ENCODE data around the gene KNG1.
"Not testable (repeated sequence)": the region's sequence is repeated elsewhere in the genome, so short reads cannot be mapped to it uniquely, and the experiment has no call there.

Gene KNG1

GRCh38 chr3:186694288-186695032, 22.7 kb upstream of the KNG1 start:
- Mint-ChIP-seq H3K27ac (no peak overlapping the region), H3K36me3 (no peaks in the 10 kb centered on the region), H3K9me3 (no peaks in the 10 kb centered on the region), H3K4me1 (no peaks in the 10 kb centered on the region), H3K4me3 (no peak overlapping the region), H3K27me3 (peaks cover 23% of the 10 kb centered on the region)
- DNase-seq = no peak
- CTCF ChIA-PET = no interaction called here

DNA sequence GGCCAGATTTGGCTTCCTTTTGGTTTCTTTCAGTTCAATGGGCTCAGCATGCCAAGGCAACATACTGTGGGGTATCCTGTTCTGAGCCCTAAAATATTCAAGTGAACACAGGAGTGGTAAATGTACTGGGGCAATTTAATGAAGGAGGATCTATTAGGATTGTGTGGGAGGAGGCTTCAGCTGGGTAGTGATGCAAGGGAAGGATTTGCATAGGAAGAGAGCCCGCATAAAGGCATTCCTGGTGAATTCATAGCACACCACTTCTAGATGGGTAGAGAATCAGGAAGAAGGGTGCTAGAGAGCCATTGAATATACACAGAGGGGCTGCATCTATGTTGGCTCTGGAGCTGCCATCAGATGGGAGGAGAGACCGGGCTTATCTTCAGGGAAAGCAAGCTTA, 20.6 kb upstream of the KNG1 start:
- Mint-ChIP-seq H3K27ac (no peak overlapping the region), H3K4me1 (no peaks in the 10 kb centered on the region), H3K9me3 (no peaks in the 10 kb centered on the region), H3K36me3 (no peaks in the 10 kb centered on the region), H3K4me3 (no peak overlapping the region), H3K27me3 (peaks cover 25% of the 10 kb centered on the region)
- CTCF ChIA-PET = no interaction called here
- DNase-seq = no peak

DNA sequence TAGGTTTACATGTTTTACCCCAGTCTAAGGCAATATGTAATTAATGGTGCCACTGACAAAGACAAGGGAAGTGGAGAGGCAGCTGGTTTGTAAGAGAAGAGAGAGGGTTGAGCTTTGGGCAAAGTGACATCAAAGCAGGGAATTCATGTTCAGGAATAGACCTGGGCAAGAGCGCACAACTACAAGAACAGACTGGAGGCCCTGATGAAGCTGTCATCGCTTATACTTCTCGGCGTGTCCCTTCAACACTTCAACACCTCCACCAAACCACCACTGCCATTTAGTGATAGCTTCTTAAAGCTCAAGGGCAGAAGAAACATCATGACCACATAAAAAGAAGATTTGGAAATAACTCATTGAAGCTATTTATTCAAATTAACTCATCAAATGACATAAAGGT, 19.6 kb upstream of the KNG1 start:
- Mint-ChIP-seq H3K4me3 (no peak overlapping the region), H3K9me3 (no peaks in the 10 kb centered on the region), H3K4me1 (no peaks in the 10 kb centered on the region), H3K27me3 (peaks cover 21% of the 10 kb centered on the region), H3K27ac (no peak overlapping the region), H3K36me3 (no peaks in the 10 kb centered on the region)
- CTCF ChIA-PET = no interaction called here
- DNase-seq = no peak

- H3K27me3 Mint-ChIP-seq = peaks cover 26% of the 10 kb centered on the region
- H3K9me3 Mint-ChIP-seq = no peaks in the 10 kb centered on the region
- H3K4me3 Mint-ChIP-seq = no peak overlapping the region
- H3K36me3 Mint-ChIP-seq = no peaks in the 10 kb centered on the region
- no peak overlapping the region for H3K27ac Mint-ChIP-seq
- DNase-seq = no peak
- CTCF ChIA-PET = no interaction called here
- H3K4me1 Mint-ChIP-seq = no peaks in the 10 kb centered on the region
Observed at GRCh38 chr3:186700267-186700666, 16.9 kb upstream of the KNG1 start.

DNA sequence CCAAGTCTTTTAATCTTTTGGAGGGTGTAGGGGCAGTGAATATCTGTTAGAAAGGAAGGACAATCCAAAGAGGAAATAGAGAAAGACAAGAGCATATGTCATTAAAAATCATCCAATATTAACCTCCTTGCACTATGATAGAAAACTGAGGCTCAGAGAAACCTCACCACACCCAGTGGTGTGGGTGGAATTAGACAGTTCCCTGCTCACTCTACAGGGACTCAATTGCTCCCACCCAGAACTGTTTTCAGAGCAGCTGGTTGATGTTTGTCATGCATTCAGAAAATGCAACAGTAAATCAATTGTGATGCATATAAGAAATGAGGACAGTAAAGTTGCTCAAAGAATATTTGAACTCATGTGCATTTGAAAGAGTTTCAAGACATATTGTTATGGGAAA, 14.7 kb upstream of the KNG1 start:
- H3K4me3 Mint-ChIP-seq, H3K27ac Mint-ChIP-seq, DNase-seq, CTCF ChIA-PET, H3K9me3 Mint-ChIP-seq, H3K4me1 Mint-ChIP-seq, H3K36me3 Mint-ChIP-seq: not testable (repeated sequence)
- H3K27me3 Mint-ChIP-seq = peaks cover 37% of the 10 kb centered on the region

DNA sequence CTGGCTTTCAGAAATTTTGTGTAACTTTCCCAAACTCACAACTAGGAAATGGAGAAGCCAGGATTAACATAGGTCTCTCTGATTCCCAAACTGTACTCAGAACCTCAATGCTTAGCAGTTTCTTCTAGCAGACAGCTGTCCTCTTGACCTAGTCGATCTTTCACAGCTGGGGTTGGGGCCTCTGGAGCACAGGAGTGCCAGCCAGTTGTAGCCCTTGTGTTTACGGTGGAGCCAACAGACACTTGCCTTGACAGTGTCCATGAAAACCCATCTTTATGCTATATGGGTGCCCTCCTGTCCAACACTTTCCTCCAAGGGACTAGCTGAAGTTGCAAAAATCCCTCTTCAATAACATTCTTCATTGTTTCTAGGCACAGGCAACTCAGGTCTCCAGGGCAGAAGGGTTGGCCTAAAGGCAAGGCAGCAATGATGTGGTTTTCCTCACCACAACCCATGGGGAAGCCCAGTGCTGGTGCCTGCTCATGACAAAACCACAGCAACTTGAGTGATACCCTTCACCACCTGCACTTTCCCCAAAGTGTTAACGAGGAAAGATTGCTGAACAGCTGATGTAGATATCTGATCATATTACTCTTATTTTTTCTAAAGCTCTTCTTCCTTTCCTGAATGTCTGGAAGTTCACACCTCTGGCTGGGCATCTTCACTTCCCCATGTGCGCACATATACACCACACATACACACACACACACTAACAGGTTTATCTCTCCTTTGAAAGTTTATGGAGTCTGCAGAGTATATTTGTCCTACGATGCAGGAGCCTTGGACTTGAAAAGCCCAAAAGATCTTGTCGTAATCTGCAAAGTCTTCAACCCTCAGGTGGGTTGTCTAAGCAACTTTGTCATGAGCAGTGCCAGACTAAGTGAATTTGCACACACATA, 11.0 kb upstream of the KNG1 start:
- no peaks in the 10 kb centered on the region for H3K36me3 Mint-ChIP-seq
- peak; percentile 53 for DNase-seq
- H3K9me3 Mint-ChIP-seq = no peaks in the 10 kb centered on the region
- CTCF ChIA-PET = no interaction called here
- peaks cover 39% of the 10 kb centered on the region for H3K27me3 Mint-ChIP-seq
- H3K4me3 Mint-ChIP-seq = no peak overlapping the region
- peaks cover 10% of the 10 kb centered on the region for H3K4me1 Mint-ChIP-seq
- H3K27ac Mint-ChIP-seq = no peak overlapping the region

DNA sequence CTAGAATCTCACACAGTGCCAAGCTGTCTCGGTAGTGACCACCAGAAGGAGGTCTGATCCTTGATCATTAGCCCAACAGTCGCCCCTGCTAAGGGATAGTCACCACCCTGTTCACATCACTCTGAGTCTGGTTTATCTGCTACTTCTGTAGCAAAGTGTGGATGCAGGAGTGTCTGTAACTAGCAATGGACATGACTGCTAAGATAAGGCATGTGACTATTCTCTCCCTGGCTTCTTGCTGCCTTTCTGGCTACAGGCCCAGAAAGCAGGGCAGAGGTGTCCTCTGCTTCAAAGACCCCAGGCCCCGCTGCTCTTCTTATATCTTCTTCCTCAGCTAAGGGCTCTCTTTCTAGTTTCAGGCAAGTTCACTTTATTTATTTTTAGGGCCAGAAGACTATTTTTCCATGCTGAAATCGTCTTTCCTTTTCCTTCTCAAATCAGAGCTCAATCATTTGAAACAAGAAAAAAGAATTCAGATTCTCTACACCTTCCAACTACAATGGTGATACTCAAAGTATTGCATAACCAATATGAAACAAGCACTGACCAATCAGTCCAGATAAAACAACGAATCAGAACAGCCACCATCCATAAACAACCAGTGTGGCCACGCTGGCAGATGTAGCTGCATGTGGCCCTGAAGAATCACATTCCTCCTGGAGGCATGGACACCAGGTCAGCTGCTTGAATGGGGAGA, 8.0 kb upstream of the KNG1 start:
- Mint-ChIP-seq H3K4me1 (peaks cover 10% of the 10 kb centered on the region), H3K4me3 (no peak overlapping the region), H3K9me3 (no peaks in the 10 kb centered on the region), H3K27ac (no peak overlapping the region), H3K36me3 (no peaks in the 10 kb centered on the region), H3K27me3 (peaks cover 25% of the 10 kb centered on the region)
- no peak for DNase-seq
- CTCF ChIA-PET = interaction anchor here (0.6 kb wide), 1 partner anchor 139 kb away, joined by 3 read pairs; no protein-coding TSS in a partner anchor

GRCh38 chr3:186710694-186711093, 6.5 kb upstream of the KNG1 start:
- H3K36me3 Mint-ChIP-seq, DNase-seq, H3K4me3 Mint-ChIP-seq, H3K27ac Mint-ChIP-seq, CTCF ChIA-PET, H3K4me1 Mint-ChIP-seq, H3K9me3 Mint-ChIP-seq: not testable (repeated sequence)
- peaks cover 24% of the 10 kb centered on the region for H3K27me3 Mint-ChIP-seq

DNA sequence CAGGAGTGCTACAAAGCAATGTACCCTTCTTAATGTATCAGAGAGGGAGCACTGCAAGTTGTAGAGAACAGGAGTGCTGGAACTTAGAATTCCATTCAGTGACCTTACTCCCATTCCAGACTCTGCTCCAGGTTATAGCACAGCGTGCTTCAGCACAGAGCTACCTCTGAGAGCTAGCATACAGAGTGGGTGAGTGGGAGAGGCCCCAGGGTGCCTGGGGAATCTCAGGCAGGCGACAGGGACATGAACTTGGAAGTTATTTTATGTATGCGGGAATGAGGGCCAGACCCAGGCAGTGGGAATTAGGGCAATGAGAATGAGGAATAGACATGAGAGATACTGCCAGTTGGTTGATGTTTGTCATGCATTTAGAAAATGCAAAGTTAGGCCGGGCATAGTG, 3.7 kb upstream of the KNG1 start:
- Mint-ChIP-seq H3K27ac (no peak overlapping the region), H3K27me3 (peaks cover 9% of the 10 kb centered on the region), H3K9me3 (no peaks in the 10 kb centered on the region), H3K4me3 (no peak overlapping the region), H3K36me3 (no peaks in the 10 kb centered on the region), H3K4me1 (no peaks in the 10 kb centered on the region)
- CTCF ChIA-PET = no interaction called here
- no peak for DNase-seq

- DNase-seq = no peak
- no peak overlapping the region for H3K4me3 Mint-ChIP-seq
- peaks cover 8% of the 10 kb centered on the region for H3K27me3 Mint-ChIP-seq
Observed at GRCh38 chr3:186719945-186720739, 3.0 kb downstream of the KNG1 start.

DNA sequence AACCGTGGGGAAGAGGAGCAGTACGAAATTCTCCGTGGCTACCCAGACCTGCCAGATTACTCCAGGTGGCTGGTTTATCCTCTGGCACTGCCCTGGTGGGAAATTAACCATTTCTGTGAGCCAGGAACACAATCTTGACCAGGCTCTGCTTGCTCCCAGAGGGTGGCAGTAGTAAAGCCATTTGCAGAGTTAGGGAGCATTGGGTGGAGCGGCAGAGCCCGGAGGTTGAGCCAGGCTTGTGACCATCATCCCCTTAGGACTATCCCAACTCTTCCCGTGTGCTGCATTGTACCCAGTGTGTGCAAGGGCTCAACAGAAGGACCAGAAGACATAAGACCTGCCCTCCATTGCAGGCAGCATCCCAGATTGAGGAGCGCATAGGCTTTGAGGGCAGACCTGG, 5.3 kb downstream of the KNG1 start:
- H3K4me3 Mint-ChIP-seq = no peak overlapping the region
- H3K9me3 Mint-ChIP-seq = no peaks in the 10 kb centered on the region
- H3K4me1 Mint-ChIP-seq = no peaks in the 10 kb centered on the region
- CTCF ChIA-PET = interaction anchor here (0.6 to 0.7 kb wide), 2 partner anchors 27 to 442 kb away, joined by 3 read pairs; no protein-coding TSS in a partner anchor
- DNase-seq = no peak
- H3K27ac Mint-ChIP-seq = no peak overlapping the region
- no peaks in the 10 kb centered on the region for H3K36me3 Mint-ChIP-seq
- H3K27me3 Mint-ChIP-seq = peaks cover 8% of the 10 kb centered on the region

More at GRCh38 chr3:186719945-186720739, 3.0 kb downstream of the KNG1 start:
- Mint-ChIP-seq H3K36me3 (no peaks in the 10 kb centered on the region), H3K27ac (no peak overlapping the region), H3K9me3 (no peaks in the 10 kb centered on the region), H3K4me1 (no peaks in the 10 kb centered on the region)
- CTCF ChIA-PET = no interaction called here

DNA sequence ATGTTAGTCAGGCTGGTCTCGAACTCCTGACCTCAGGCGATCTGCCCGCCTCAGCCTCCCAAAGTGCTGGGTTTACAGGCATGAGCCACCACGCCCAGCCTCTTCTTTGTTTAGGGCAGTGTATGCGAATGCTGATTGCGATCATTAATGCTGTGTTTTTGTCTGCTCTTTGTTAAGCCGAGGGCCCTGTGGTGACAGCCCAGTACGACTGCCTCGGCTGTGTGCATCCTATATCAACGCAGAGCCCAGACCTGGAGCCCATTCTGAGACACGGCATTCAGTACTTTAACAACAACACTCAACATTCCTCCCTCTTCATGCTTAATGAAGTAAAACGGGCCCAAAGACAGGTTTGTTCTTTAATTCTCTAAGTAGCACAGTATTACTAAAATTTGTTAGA, 7.8 kb downstream of the KNG1 start:
- H3K9me3 Mint-ChIP-seq = no peaks in the 10 kb centered on the region
- H3K4me3 Mint-ChIP-seq = no peak overlapping the region
- no peak for DNase-seq
- no peaks in the 10 kb centered on the region for H3K4me1 Mint-ChIP-seq
- CTCF ChIA-PET = no interaction called here
- H3K36me3 Mint-ChIP-seq = no peaks in the 10 kb centered on the region
- no peak overlapping the region for H3K27ac Mint-ChIP-seq
- peaks cover 8% of the 10 kb centered on the region for H3K27me3 Mint-ChIP-seq

GRCh38 chr3:186732169-186732766, 15.1 kb downstream of the KNG1 start:
- Mint-ChIP-seq H3K27me3 (peaks cover 6% of the 10 kb centered on the region), H3K36me3 (no peaks in the 10 kb centered on the region), H3K4me1 (no peaks in the 10 kb centered on the region), H3K27ac (no peak overlapping the region), H3K9me3 (no peaks in the 10 kb centered on the region), H3K4me3 (no peak overlapping the region)
- no peak for DNase-seq
- CTCF ChIA-PET = no interaction called here

All from activated naive CD4-positive, alpha-beta T cell treated with anti-CD3 and anti-CD28 coated beads, Interleukin-2, amount 10 ng/mL, durations not matched to agents 7 days and 5 days (primary cell).